ENCODE data around the gene CEP128. TPM values are rescaled to one million over a fixed set of nuclear protein-coding genes. Genes with fewer than 3 reads are reported as not detected.

Gene CEP128
- total RNA-seq, 4 donors from 2014 or later, result 1.3 to 29.8 (median 11.9) TPM

DNA sequence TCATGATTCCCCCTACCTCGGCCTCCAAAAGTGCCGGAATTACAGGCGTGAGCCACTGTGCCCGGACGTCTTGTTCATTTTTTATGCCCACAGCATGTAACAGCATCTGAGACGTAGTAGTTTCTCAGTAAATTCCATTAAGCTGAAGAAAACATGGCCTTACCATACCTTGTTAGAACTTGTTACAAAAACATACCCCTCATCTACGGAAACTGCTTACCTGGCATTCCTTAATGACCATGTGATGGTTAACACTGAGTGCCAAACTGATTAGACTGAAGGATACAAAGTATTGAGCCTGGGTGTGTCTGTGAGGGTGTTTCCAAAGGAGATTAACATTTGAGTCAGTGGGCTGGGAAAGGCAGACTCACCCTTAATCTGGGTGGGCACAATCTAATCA lies 186.8 kb downstream of the CEP128 start:
- no peaks in the 10 kb centered on the region for H3K9me3 ChIP-seq
- H3K27ac ChIP-seq, result no peak overlapping the region
- no peaks in the 10 kb centered on the region for H3K36me3 ChIP-seq
- H3K27me3 ChIP-seq, result no peaks in the 10 kb centered on the region
- no peaks in the 10 kb centered on the region for H3K4me1 ChIP-seq
- TF ChIP-seq POLR2A (IDR thresholded peaks at IDR 0.05) (no peak), CTCF (IDR thresholded peaks at IDR 0.05) (no peak)
- no peak overlapping the region for H3K4me3 ChIP-seq
- DNase-seq, result no peak
- intact Hi-C loops (cut with DNase I; ENCODE audit: low total_unique reads), result no loop called here

- Histone ChIP-seq H3K9me3 (no peaks in the 10 kb centered on the region), H3K4me3 (no peak overlapping the region), H3K4me1 (no peaks in the 10 kb centered on the region), H3K27ac (no peak overlapping the region), H3K36me3 (no peaks in the 10 kb centered on the region), H3K27me3 (no peaks in the 10 kb centered on the region)
- TF ChIP-seq POLR2A (IDR thresholded peaks at IDR 0.05) (no peak), CTCF (IDR thresholded peaks at IDR 0.05) (no peak)
- DNase-seq, result no peak
- intact Hi-C loops (cut with DNase I; ENCODE audit: low total_unique reads), result no loop called here
These were observed 190.3 kb downstream of the CEP128 start for GRCh38 chr14:80751285-80751684.

- no peak overlapping the region for H3K4me3 ChIP-seq
- no peaks in the 10 kb centered on the region for H3K36me3 ChIP-seq
- H3K9me3 ChIP-seq, result no peaks in the 10 kb centered on the region
- no peaks in the 10 kb centered on the region for H3K27me3 ChIP-seq
- DNase-seq, result no peak
- no peaks in the 10 kb centered on the region for H3K4me1 ChIP-seq
- intact Hi-C loops (cut with DNase I; ENCODE audit: low total_unique reads), result no loop called here
- no peak overlapping the region for H3K27ac ChIP-seq
- no peak for TF ChIP-seq POLR2A (IDR thresholded peaks at IDR 0.05)
- TF ChIP-seq CTCF (IDR thresholded peaks at IDR 0.05), result no peak
These were observed 215.3 kb downstream of the CEP128 start for GRCh38 chr14:80726211-80726610.

- Histone ChIP-seq H3K9me3 (no peaks in the 10 kb centered on the region), H3K4me3 (no peak overlapping the region), H3K27ac (no peak overlapping the region), H3K36me3 (no peaks in the 10 kb centered on the region), H3K27me3 (no peaks in the 10 kb centered on the region), H3K4me1 (no peaks in the 10 kb centered on the region)
- intact Hi-C loops (cut with DNase I; ENCODE audit: low total_unique reads), result no loop called here
- no peak for DNase-seq
- no peak for TF ChIP-seq CTCF (IDR thresholded peaks at IDR 0.05)
- no peak for TF ChIP-seq POLR2A (IDR thresholded peaks at IDR 0.05)
These were observed 222.6 kb downstream of the CEP128 start for GRCh38 chr14:80718940-80719339.

GRCh38 chr14:80714474-80714873 lies 227.1 kb downstream of the CEP128 start:
- no peaks in the 10 kb centered on the region for H3K9me3 ChIP-seq
- H3K4me1 ChIP-seq, result no peaks in the 10 kb centered on the region
- no peak overlapping the region for H3K27ac ChIP-seq
- no peaks in the 10 kb centered on the region for H3K36me3 ChIP-seq
- no peak overlapping the region for H3K4me3 ChIP-seq
- intact Hi-C loops (cut with DNase I; ENCODE audit: low total_unique reads), result no loop called here
- TF ChIP-seq CTCF (IDR thresholded peaks at IDR 0.05) (no peak), POLR2A (IDR thresholded peaks at IDR 0.05) (no peak)
- no peaks in the 10 kb centered on the region for H3K27me3 ChIP-seq
- DNase-seq, result no peak

All from uterus (tissue), 4 donors.